HAP-1 (cell line): ENCODE data around the gene NMRK2.

Experiments
- DNase-seq, 2 experiments: peaks; one replicate each; pipeline ENCODE4 v3.0.0-alpha.2; 2016 to 2020; ENCODE audit warnings: low spot score in 2 of 2
- H3K27me3 ChIP-seq: fragments of 250-450 bp; sonication (Bioruptor Pico); 2 replicates; pipeline ENCODE4 v1.5.1; 2020; ENCODE audit warnings: low read depth, mild to moderate bottlenecking, moderate library complexity
- H3K36me3 ChIP-seq: fragments of 250-450 bp; sonication (Bioruptor Pico); replicated peaks from 2 replicates; pipeline ENCODE4 v1.5.1; 2020; ENCODE audit warnings: mild to moderate bottlenecking
- H3K4me1 ChIP-seq: fragments of 250-450 bp; sonication (Bioruptor Pico); 2 replicates; pipeline ENCODE4 v1.5.1; 2020; ENCODE audit warnings: mild to moderate bottlenecking
- H3K4me3 ChIP-seq: fragments of 250-450 bp; sonication (Bioruptor Pico); 2 replicates; pipeline ENCODE4 v1.5.1; 2020; ENCODE audit warnings: mild to moderate bottlenecking, moderate library complexity
- H3K9me3 ChIP-seq: fragments of 250-450 bp; sonication (Bioruptor Pico); 2 replicates; pipeline ENCODE4 v1.5.1; 2020; ENCODE audit warnings: mild to moderate bottlenecking, moderate library complexity
- in situ Hi-C: fragments of 300-500 bp; cut with MboI; formaldehyde crosslinking; loops from 3 replicates; pipeline ENCODE4 v1.14.3; 2020; ENCODE audit warnings: low sequenced_read_pairs, inconsistent platforms, mixed read lengths

Gene NMRK2

GRCh38 chr19:3984908-3985642, 52.2 kb downstream of the NMRK2 start, which contains the start of gene EEF2:
Gene EEF2, minus strand, starts transcription at chr19:3985463. Its CDS starts 83 bp downstream, at chr19:3985380.
- H3K27me3 ChIP-seq, result no peaks in the 10 kb centered on the region
- DNase-seq, result peak; percentile 77 to 92
- peak within 1 kb of the TSS; percentile 95 for H3K4me3 ChIP-seq
- H3K9me3 ChIP-seq, result no peaks in the 10 kb centered on the region
- H3K36me3 ChIP-seq, result peaks cover 51% of the 10 kb centered on the region
- in situ Hi-C loops, result no loop called here
- peaks cover 27% of the 10 kb centered on the region for H3K4me1 ChIP-seq

GRCh38 chr19:3985643-3986259, 52.9 kb downstream of the NMRK2 start:
- H3K4me3 ChIP-seq, result peak overlapping the region; percentile 95
- H3K27me3 ChIP-seq, result no peaks in the 10 kb centered on the region
- peaks cover 27% of the 10 kb centered on the region for H3K4me1 ChIP-seq
- DNase-seq, result no peak
- H3K36me3 ChIP-seq, result peaks cover 45% of the 10 kb centered on the region
- no peaks in the 10 kb centered on the region for H3K9me3 ChIP-seq
- in situ Hi-C loops, result no loop called here

- peak; percentile 87 to 92 for DNase-seq
- Histone ChIP-seq H3K36me3 (peaks cover 38% of the 10 kb centered on the region), H3K9me3 (no peaks in the 10 kb centered on the region), H3K27me3 (no peaks in the 10 kb centered on the region), H3K4me3 (peak overlapping the region; percentile 95), H3K4me1 (peaks cover 27% of the 10 kb centered on the region)
- in situ Hi-C loops, result no loop called here
These were observed 53.6 kb downstream of the NMRK2 start for GRCh38 chr19:3986260-3987041.

- in situ Hi-C loops, result no loop called here
- peaks cover 27% of the 10 kb centered on the region for H3K4me1 ChIP-seq
- no peaks in the 10 kb centered on the region for H3K27me3 ChIP-seq
- peaks cover 24% of the 10 kb centered on the region for H3K36me3 ChIP-seq
- peak; percentile 82 to 91 for DNase-seq
- H3K4me3 ChIP-seq, result peak overlapping the region; percentile 95
- H3K9me3 ChIP-seq, result no peaks in the 10 kb centered on the region
These were observed 54.9 kb downstream of the NMRK2 start for GRCh38 chr19:3987619-3988371.

GRCh38 chr19:3990815-3991117, 57.9 kb downstream of the NMRK2 start:
- no peak for DNase-seq
- Histone ChIP-seq H3K27me3 (no peaks in the 10 kb centered on the region), H3K36me3 (no peaks in the 10 kb centered on the region), H3K4me1 (peaks cover 15% of the 10 kb centered on the region), H3K4me3 (no peak overlapping the region; the same call in 1 of the 2 replicates), H3K9me3 (no peaks in the 10 kb centered on the region)
- in situ Hi-C loops, result no loop called here
